Ishikawa (cell line): ENCODE results near the gene KASH5.
A peak's percentile ranks its signal among the peaks of the same experiment; 100 is the strongest.

Experiments used
- MAX ChIP-seq: IDR thresholded peaks from 2 replicates; pipeline ENCODE4 v1.6.1; 2012
- YY1 ChIP-seq: IDR thresholded peaks from 2 replicates; pipeline ENCODE4 v1.6.1; 2012; ENCODE audit warnings: low read depth
- TF ChIP-seq, protein P1 (sequence below): IDR thresholded peaks from 2 replicates; pipeline ENCODE4 v1.6.1; 2012; ENCODE audit warnings: low read depth, mild to moderate bottlenecking

DNA sequence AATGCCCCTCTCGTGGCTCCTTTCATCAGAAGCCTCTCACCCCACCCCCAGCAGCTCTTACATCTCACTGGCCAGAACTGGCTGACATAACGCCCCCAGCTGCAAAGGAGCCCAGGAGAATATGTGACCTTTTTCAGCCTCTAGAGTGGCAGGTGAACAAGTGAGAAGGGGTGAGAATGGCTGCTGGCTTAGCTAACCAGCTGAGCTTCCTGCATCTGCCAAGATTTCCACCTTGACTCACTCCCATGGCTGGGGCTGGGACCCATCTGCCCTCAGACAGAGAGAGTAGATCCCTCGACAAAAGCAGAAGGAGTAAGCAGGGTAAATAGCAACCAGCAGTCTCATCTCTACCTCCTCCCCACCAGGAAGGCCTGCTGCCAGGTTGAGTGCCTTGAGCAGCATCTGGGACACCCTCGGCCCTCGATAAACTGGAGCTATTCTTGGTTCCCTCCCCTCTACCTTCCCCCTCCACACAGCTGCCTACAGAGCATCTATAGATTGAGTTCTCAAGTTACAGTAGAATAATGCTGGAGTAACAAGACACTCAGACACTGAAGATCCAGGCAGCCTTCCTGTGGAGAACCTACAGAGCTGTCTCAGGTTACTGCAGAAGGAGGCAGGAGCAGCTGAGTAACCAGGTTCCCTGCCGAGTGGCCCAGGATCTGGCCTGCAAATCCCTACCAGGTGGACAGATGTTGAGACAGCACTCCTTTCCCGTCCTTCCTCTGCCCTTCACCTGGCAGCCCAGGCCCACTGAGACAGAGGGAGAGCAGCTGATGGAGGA is 15.5 kb downstream of the KASH5 start:
- peak; percentile 39 for TF ChIP-seq YY1
- TF ChIP-seq, protein P1, sequence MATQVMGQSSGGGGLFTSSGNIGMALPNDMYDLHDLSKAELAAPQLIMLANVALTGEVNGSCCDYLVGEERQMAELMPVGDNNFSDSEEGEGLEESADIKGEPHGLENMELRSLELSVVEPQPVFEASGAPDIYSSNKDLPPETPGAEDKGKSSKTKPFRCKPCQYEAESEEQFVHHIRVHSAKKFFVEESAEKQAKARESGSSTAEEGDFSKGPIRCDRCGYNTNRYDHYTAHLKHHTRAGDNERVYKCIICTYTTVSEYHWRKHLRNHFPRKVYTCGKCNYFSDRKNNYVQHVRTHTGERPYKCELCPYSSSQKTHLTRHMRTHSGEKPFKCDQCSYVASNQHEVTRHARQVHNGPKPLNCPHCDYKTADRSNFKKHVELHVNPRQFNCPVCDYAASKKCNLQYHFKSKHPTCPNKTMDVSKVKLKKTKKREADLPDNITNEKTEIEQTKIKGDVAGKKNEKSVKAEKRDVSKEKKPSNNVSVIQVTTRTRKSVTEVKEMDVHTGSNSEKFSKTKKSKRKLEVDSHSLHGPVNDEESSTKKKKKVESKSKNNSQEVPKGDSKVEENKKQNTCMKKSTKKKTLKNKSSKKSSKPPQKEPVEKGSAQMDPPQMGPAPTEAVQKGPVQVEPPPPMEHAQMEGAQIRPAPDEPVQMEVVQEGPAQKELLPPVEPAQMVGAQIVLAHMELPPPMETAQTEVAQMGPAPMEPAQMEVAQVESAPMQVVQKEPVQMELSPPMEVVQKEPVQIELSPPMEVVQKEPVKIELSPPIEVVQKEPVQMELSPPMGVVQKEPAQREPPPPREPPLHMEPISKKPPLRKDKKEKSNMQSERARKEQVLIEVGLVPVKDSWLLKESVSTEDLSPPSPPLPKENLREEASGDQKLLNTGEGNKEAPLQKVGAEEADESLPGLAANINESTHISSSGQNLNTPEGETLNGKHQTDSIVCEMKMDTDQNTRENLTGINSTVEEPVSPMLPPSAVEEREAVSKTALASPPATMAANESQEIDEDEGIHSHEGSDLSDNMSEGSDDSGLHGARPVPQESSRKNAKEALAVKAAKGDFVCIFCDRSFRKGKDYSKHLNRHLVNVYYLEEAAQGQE = no peak
- peak; percentile 59 for TF ChIP-seq MAX
